Smooth muscle cell of the brain vasculature (primary cell): Measurements from ENCODE around the gene SPATA6L.

Experiments used
- DNase-seq: peaks from one replicate; pipeline ENCODE4 v3.0.0-alpha.2; 2012; ENCODE audit warnings: low read depth, low spot score

The SPATA6L gene

GRCh38 chr9:4585135-4585534 lies 81.1 kb downstream of the SPATA6L start:
- no peak for DNase-seq

- DNase-seq, result no peak
These were observed 81.6 kb downstream of the SPATA6L start for GRCh38 chr9:4584636-4585035.

DNA sequence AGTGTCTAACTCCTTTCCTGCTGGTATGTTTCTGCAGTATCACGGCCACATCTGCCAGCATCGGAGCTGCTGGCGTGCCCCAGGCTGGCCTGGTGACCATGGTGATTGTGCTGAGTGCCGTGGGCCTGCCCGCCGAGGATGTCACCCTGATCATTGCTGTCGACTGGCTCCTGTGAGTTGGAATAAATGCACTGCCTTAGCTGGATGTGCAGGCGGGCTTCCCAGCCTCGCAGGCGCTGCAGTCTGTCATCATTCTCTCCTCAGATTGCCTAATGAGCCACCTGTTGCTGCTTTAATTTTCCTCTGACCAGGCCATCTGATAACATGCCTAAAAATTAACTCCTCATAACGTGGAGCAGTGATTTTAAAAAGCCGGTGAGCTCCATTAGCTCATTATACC lies 83.3 kb downstream of the SPATA6L start:
- no peak for DNase-seq

DNA sequence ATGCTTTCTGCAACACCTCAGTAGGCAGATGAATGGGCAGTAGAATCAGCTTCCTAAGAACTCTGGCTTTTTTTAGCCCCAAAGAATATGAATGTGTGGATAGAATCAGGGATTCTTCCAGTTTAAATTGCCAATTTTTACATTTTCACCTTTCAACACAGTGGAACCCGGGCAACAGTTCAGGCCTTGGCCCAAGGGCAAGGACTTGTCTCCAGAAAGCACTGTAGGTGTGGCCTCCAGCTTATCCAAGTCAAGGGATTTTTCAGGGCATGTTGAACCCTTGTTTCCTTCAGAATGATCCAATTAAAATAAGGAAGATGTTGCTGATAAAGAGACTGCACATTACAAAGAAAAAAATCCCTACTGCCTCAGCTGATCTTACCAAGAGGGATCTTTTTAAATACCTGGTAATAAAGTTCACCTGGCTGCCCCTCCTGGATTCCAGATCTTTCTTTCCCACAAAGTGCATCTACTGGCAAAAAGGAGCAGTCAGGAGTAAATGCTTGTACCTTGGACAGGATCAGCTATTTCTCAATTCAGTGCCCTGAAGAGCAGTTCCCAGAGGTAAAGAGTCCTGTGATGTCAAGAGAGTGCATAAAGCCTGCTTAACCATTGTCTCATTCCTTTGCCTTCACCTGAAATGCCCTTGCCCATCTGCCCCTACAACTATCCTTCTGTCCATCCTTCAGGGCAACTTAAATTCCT lies 84.3 kb downstream of the SPATA6L start:
- no peak for DNase-seq

DNA sequence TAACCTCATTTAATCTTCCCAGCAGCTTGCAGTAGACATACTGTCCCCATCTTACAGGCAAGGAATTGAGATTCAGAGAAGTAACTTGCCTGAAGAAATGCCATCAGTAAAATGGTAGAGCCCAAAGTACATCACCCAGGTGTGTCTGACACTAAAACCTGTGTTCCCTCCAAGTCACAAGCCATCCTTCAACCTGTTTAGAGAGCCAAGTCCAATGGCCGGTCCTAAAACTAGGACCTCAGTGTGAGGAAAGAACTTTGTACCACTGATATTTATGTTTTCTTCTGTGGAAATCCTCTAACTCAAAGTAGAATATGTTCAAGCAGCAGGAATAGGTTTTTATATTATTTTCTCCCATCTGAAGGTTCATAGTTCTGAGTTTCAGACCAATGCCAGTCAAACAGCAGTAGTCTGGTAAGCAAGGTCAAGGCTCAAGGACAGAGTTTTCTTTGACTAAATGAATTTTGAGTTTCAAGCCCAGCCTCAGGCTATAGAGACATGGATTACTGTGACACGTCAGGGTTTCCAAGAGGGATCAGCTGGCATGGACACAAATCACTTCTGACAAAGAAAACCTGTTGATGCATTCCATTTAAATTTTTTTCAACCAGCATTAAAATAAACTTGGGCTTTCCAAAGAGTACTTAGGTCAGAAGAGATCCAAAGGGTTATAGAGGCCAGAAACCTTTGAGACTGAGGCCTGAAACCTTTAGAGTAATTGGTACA lies 85.1 kb downstream of the SPATA6L start:
- DNase-seq, result no peak

DNA sequence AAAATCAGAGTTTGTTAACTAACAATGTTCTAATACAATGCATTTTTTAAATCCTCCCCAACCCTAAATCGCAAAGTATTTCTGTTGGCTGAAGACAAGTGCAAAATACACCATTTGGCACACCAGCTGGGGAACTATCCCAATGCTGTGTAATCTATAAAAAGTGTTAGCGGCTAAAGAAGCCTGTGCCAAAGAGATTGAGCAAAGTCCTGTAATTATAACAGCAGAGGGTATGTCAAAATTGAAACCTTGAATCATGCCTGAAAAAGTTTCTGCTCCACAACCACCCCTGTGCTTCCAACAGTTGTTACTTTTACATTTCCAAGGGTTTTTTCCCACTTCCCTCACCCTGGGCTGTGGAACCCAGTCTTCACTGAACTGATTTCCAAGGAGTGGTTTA lies 87.3 kb downstream of the SPATA6L start:
- DNase-seq, result no peak

GRCh38 chr9:4576448-4576847 lies 89.8 kb downstream of the SPATA6L start:
- DNase-seq, result no peak

DNA sequence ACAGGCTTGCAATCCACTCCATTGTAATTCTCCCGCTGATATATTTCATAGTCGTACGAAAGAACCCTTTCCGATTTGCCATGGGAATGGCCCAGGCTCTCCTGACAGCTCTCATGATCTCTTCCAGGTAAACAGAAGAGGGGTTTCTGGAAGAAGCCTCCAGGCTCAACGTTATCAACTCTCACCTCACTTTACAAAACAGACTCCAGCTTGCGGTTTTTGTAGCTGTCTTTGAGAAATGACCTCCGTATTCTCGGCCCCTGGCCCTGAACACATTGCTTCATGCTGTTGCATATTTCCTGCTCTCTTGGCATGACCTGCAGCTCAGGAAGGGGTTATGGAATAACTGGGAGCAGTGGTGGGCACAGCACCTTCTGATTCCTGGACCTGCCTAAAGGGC lies 90.3 kb downstream of the SPATA6L start:
- DNase-seq, result no peak

DNA sequence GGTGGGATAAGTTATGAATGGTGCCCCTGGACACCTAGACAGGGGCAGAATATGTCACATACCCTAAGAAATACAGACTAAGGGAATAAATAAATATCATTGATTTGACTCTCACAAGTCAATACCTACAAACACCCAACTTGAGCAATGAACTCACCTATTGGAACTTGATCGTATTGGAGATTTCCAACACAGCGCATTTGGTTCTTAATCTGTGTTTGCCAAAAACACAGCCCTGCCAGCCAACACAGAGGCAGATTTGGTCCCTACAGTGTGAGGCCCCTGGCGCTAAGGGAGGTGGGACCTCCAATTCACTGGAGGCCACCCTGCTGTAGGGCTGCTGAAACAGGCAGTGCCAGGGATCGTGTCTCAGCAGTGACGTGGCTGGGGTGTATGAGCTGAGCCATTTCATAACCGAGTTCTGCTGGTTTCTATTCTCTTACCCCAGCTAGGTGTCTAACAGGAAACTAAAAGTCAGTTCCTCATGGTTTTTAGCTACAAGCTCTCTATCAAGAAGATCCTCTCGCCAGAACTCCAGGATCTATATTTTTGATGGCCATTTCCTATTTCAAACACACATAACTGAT lies 91.5 kb downstream of the SPATA6L start:
- no peak for DNase-seq

DNA sequence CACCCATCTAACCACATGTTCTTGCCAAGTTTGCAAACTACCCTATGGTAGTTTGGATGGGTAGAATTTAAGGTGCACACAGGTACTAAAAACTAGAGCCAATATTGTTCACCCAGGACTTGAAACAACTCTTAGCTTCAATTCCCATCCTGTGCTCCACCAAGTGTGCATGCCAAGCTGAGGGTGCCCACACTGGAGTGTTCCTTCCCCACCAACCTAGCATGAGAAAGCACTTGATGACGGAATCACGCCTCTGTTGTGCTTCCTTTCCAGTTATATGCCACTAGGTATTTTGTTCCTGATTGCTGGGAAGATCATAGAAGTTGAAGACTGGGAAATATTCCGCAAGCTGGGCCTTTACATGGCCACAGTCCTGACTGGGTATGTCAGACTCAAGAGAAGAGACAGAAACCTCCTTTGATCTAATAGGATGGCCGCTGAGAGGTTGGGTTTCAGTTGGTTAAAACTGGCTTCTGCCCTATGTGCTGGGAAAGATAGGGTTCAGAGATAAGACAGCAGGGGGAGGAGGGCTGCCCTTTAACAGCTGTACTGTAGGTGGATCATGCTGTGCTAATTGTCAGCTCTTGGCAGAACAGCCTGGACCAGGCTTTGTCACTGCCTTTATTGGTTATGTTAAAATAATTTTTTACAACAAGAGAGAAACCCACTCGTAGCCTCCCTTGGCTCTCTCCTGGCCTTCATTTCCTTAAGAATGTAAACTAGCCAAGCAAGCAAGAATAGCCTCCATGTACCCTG lies 92.5 kb downstream of the SPATA6L start:
- DNase-seq, result no peak

DNA sequence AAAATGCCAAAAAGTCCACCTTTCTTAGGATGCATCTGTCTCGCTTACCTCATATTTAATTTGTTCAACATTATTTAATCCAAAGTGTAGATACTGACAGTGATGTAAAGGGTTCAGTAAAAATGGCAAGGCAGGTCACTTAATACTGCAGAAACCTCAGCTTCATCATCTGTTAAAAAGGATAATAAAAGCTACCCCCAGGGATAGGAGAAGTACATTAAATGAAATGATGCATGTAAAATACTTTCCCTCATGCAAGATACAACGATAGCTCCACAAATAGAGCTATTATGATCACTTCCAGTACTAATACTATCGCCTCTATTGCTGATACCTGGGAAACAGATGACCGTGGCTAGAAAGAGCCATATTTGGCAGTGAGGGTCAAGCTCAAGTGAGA lies 93.1 kb downstream of the SPATA6L start:
- no peak for DNase-seq

DNA sequence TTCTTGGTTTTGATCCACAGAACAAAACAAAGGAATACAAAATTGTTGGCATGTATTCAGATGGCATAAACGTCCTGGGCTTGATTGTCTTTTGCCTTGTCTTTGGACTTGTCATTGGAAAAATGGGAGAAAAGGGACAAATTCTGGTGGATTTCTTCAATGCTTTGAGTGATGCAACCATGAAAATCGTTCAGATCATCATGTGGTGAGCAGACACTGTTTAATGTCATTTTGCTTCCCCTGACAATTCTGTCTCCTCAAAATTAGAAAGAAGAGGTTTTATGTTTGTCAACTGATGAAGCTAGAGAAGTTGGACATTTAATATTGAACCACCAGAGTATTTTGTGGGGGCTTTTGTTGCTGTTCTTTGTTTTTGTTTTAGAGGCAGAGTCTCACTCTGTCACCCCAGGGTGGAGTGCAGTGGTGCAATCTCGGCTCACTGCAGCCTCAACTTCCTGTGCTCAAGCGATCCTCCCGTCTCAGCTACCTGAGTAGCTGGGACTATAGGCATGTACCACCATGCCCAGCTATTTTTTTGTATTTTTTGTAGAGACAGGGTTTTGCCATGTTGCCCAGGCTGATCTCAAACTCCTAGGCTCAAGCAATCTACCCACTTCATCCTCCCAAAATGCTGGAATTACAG lies 94.0 kb downstream of the SPATA6L start:
- no peak for DNase-seq

DNA sequence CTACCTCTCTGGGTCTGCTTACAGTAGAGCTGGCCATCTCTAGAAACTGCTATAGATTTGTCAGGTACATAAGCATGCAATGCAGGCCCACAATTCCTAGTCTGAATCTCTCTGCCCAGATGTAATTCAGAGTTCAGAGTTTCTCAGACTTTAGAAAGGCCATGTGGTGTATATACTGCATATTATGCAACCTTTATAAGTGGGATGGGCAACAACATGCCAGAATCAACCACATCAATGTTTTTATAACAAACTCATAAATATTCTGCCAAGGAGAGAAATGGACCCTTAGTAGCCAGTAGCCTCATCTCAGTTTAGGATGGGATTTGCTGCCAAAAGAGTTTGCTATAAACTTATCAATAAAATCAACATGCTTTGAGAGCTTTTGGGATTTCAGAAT lies 97.2 kb downstream of the SPATA6L start:
- no peak for DNase-seq

GRCh38 chr9:4567601-4568000 lies 98.7 kb downstream of the SPATA6L start:
- no peak for DNase-seq

DNA sequence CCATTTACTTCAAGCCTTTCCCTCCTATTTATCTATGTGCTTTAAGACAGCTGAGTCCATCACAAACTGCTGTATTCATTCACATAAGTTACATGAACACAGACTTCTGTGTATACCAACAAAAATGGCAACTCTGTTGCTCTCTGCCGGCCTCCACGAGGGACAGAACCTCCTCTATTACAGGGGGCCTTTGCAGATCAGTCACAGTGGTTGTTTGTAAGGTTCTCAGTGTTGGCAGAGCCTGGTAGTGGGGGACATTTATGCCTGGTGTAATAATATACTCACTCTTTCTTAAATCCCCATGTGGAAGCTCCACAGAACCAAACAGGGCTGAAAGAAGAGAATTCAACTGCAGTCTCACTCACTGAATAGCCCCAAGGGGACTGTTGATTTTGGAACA lies 99.5 kb downstream of the SPATA6L start:
- DNase-seq, result no peak

- DNase-seq, result no peak
These were observed 103.2 kb downstream of the SPATA6L start for GRCh38 chr9:4563105-4563504.

DNA sequence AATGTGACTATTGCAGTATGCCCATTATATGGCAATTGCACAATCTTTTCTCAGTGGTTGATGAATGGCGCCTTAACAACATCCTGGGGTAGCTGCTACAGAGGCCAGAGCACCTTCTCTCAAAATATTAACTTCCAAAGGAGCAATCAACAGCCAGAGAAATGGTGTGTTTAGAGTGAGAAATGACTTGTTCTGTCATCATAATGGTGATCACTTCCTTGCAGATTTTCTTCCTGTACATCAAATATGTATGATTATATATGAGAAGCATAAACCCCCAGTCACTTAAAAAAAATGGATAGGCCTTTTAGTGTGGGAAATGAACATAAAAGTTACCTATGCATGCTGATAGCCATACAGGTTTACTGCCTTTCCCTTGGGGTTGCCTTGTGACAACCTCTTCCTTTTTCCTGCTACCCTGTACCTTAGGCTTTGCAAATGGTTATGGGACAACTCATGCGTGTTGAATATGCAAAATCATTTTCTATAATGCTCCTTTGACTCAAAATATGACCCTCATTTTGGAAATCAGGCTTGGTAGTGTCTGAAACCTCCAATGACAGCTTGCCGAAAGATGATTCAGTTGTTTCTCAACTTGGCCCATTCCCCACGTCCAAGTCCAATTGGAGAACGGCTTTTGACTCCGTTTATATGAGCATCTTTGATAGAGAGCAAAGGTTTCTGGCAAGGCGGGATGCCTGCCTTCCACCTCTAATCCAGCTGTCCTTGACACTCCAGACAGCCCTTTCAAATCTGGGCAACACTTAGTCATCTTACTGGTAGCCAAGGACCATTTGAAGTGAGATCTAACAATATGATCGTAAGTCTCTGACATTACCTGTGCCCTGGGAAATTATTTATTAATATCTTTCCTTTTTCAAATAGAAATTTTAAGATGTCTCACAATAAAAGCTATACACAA lies 106.8 kb downstream of the SPATA6L start:
- DNase-seq, result no peak

- DNase-seq, result no peak
These were observed 107.8 kb downstream of the SPATA6L start for GRCh38 chr9:4558371-4558998.

DNA sequence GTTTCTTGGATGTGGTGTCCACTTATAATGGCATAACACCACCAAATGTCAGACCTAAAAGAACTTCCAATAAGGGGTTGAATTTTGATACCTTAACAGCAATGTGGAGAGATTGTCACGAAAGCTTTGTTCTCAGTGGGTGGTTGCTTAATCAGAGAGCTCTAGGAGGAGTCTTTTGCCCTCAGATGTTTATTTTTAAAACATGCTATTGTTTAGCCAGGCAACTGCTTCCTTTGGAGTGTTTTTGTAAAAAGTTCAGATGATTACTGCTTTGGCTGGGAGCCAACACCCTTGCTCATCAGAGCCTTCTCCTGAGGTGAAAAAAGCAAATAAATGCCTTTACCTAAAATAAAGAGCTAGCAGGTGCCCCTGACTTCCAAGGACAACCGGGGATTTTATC lies 111.0 kb downstream of the SPATA6L start:
- DNase-seq, result no peak

DNA sequence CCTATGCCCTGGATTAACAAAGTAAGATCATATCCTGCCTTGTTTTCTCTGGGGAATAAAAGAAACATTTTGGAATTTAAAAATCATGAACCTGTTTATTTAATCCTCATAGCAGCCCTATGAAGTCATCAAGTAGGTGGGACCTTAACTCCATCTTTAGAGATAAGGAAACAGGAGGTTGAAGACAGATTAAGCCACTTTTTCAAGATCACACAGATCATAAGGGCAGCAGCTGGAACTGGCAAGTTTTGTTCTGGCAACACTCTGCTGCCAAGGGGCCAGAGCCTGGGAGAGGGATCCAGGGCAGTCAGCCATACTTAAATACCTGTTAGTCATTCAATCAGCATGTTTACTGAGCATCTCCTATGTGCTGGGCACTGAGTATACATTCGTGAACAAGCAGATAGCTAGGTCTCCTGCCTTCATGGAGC lies 112.3 kb downstream of the SPATA6L start:
- no peak for DNase-seq
